ENCODE data around the gene SLC43A2. TPM values are rescaled to one million over a fixed set of nuclear protein-coding genes. Genes with fewer than 3 reads are reported as not detected.

The SLC43A2 gene
- total and polyA plus RNA-seq, 2 donors (not counting 3 experiments of a cell fraction or from before 2014, with no cell fraction given) = 41.7 to 52.0 TPM

DNA sequence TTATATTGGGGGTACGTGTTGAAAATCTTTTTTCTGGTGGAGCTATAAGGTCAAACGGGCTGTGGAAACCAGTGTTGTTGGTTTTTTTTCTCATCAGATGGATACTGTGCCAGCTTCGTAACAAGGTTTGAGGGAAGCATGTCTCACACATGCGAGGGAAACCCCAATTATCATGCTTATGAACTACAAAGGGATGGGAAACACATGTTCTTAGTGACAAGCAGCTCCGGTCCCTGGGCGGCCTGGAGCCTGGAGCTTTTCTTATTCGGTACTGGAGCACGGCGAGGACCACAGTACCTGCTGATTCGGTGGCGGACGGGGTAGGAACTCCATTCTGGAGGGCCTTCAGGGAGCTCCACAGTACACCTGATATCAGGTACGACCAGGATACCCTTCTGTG lies 12.5 kb downstream of the SLC43A2 start:
- dilution Hi-C loops (cut with MboI; ENCODE audit: extremely low pct_ligation_motif_present, low sequenced_read_pairs) (no loop called here), intact Hi-C loops (cut with micrococcal nuclease) (loop anchor here (2.0 kb wide), 1 partner anchor 25 kb away; no protein-coding TSS in a partner anchor)
- no peak for TF ChIP-seq MYC (IDR thresholded peaks at IDR 0.05; ENCODE audit: low read depth, low read length)
- TF ChIP-seq, protein P1, sequence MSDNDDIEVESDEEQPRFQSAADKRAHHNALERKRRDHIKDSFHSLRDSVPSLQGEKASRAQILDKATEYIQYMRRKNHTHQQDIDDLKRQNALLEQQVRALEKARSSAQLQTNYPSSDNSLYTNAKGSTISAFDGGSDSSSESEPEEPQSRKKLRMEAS (IDR thresholded peaks at IDR 0.05; ENCODE audit: insufficient read depth, insufficient read length) = no peak
- TF ChIP-seq JUN (IDR thresholded peaks at IDR 0.05; ENCODE audit: borderline replicate concordance, insufficient read depth, insufficient read length, low read depth) = no peak
- TF ChIP-seq EZH2 (IDR thresholded peaks at IDR 0.05; ENCODE audit: borderline replicate concordance, low read depth, low read length, severe bottlenecking) = no peak
- Histone ChIP-seq H4K20me1 (replicated peaks; ENCODE audit: control insufficient read depth, extremely low read depth, insufficient read depth, low read length) (no peaks in the 10 kb centered on the region), H3K9ac (replicated peaks; ENCODE audit: extremely low read depth, insufficient read depth, low read length) (no peak overlapping the region), H2AFZ (ENCODE audit: low read depth, low read length) (no peak overlapping the region), H3K27me3 (ENCODE audit: control insufficient read depth in 2 of 2, insufficient read depth in 2 of 2, low read length in 2 of 2) (no peaks in the 10 kb centered on the region), H3K4me3 (replicated peaks in 1 of 3; ENCODE audit: insufficient read depth in 1 of 3, low read depth in 1 of 3, low read length in 3 of 3) (no peak overlapping the region), H3K9me3 (replicated peaks; ENCODE audit: control insufficient read depth, insufficient read depth, low read length) (no peaks in the 10 kb centered on the region), H3K4me2 (ENCODE audit: insufficient read depth, low read length) (no peak overlapping the region), H3K9me1 (replicated peaks; ENCODE audit: control insufficient read depth, extremely low read depth, insufficient read depth, low read length) (no peaks in the 10 kb centered on the region), H3K36me3 (ENCODE audit: control insufficient read depth in 2 of 2, extremely low read depth in 1 of 2, insufficient read depth in 2 of 2, low read length in 2 of 2) (no peaks in the 10 kb centered on the region), H3K27ac (ENCODE audit: insufficient read depth, low read depth, low read length) (no peak overlapping the region), H3K79me2 (ENCODE audit: control insufficient read depth, insufficient read depth, low read length) (no peaks in the 10 kb centered on the region), H3K4me1 (ENCODE audit: control insufficient read depth, extremely low read depth, insufficient read depth, low read length) (peaks cover 26% of the 10 kb centered on the region)
- ChIA-PET POLR2A (interaction anchor here (0.5 kb wide), 1 partner anchor 614 kb away, joined by 3 read pairs; no protein-coding TSS in a partner anchor), CTCF (interaction anchor here (0.9 to 5.7 kb wide), 3 partner anchors 14 to 356 kb away, joined by 3 to 100 read pairs (median 7); no protein-coding TSS in a partner anchor)
- BruUV-seq (replicated peaks) = no TSS peak
- DNase-seq (ENCODE audit: low read depth, low spot score) = no peak
- FAIRE-seq = no peak

DNA sequence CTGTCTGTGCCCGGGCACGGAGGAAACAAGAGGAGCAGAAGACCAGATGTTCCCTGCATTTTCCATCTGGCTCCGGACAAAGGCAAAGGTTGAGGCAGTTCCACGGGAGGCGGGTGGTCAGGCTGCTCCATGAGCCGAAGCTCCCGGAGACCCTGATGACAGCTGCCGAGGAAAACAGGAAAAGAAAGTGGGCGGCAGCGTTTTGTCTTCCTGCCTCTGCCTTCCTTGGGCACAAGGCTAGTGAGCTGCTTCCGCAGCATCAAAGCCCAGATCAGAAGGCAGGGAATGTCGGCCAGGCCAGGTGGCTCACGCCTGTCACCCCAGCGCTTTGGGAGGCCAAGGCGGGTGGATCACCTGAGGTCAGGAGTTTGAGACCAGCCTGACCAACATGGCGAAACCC lies 16.2 kb downstream of the SLC43A2 start:
- no peaks in the 10 kb centered on the region for H3K9me1 ChIP-seq (replicated peaks; ENCODE audit: control insufficient read depth, extremely low read depth, insufficient read depth, low read length)
- H4K20me1 ChIP-seq (replicated peaks; ENCODE audit: control insufficient read depth, extremely low read depth, insufficient read depth, low read length) = no peaks in the 10 kb centered on the region
- dilution Hi-C loops (cut with MboI; ENCODE audit: extremely low pct_ligation_motif_present, low sequenced_read_pairs) = no loop called here
- H3K36me3 ChIP-seq (ENCODE audit: control insufficient read depth in 2 of 2, extremely low read depth in 1 of 2, insufficient read depth in 2 of 2, low read length in 2 of 2) = no peaks in the 10 kb centered on the region
- intact Hi-C loops (cut with micrococcal nuclease) = loop anchor here (2.0 kb wide), 1 partner anchor 16 kb away; the partner anchor contains the start of gene SLC43A2
- DNase-seq (ENCODE audit: low read depth, low spot score) = peak; percentile 72
- H2AFZ ChIP-seq (ENCODE audit: low read depth, low read length) = peak overlapping the region; percentile 4
- H3K79me2 ChIP-seq (ENCODE audit: control insufficient read depth, insufficient read depth, low read length) = no peaks in the 10 kb centered on the region
- ChIA-PET CTCF (interaction anchor here (0.5 to 1.6 kb wide), 4 partner anchors 9 to 240 kb away, joined by 3 to 10 read pairs (median 3); no protein-coding TSS in a partner anchor), POLR2A (no interaction called here)
- no peak overlapping the region for H3K9ac ChIP-seq (replicated peaks; ENCODE audit: extremely low read depth, insufficient read depth, low read length)
- TF ChIP-seq POLR2AphosphoS5 (IDR thresholded peaks at IDR 0.05; ENCODE audit: insufficient read depth, low read depth, low read length) = no peak
- TF ChIP-seq, protein P2, sequence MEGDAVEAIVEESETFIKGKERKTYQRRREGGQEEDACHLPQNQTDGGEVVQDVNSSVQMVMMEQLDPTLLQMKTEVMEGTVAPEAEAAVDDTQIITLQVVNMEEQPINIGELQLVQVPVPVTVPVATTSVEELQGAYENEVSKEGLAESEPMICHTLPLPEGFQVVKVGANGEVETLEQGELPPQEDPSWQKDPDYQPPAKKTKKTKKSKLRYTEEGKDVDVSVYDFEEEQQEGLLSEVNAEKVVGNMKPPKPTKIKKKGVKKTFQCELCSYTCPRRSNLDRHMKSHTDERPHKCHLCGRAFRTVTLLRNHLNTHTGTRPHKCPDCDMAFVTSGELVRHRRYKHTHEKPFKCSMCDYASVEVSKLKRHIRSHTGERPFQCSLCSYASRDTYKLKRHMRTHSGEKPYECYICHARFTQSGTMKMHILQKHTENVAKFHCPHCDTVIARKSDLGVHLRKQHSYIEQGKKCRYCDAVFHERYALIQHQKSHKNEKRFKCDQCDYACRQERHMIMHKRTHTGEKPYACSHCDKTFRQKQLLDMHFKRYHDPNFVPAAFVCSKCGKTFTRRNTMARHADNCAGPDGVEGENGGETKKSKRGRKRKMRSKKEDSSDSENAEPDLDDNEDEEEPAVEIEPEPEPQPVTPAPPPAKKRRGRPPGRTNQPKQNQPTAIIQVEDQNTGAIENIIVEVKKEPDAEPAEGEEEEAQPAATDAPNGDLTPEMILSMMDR (IDR thresholded peaks at IDR 0.05; ENCODE audit: extremely low read depth in 1 of 2, insufficient read depth in 1 of 2, low read depth in 1 of 2, low read length in 2 of 2) = no peak
- TF ChIP-seq POLR2A (IDR thresholded peaks at IDR 0.05; ENCODE audit: low read depth, low read length) = no peak
- no peak for TF ChIP-seq FOS (IDR thresholded peaks at IDR 0.05; ENCODE audit: borderline replicate concordance, insufficient read depth, low read length)
- no peak for TF ChIP-seq MYC (IDR thresholded peaks at IDR 0.05; ENCODE audit: low read depth, low read length)
- no peak for TF ChIP-seq JUN (IDR thresholded peaks at IDR 0.05; ENCODE audit: borderline replicate concordance, insufficient read depth, insufficient read length, low read depth)
- no peak for TF ChIP-seq GATA2 (IDR thresholded peaks at IDR 0.05; ENCODE audit: insufficient read depth, insufficient read length, low read depth, low read length)
- no peak for TF ChIP-seq EZH2 (IDR thresholded peaks at IDR 0.05; ENCODE audit: borderline replicate concordance, low read depth, low read length, severe bottlenecking)
- H3K27ac ChIP-seq (ENCODE audit: insufficient read depth, low read depth, low read length) = no peak overlapping the region
- H3K4me3 ChIP-seq (replicated peaks in 1 of 3; ENCODE audit: insufficient read depth in 1 of 3, low read depth in 1 of 3, low read length in 3 of 3) = no peak overlapping the region
- BruUV-seq (replicated peaks) = no TSS peak
- H3K4me2 ChIP-seq (ENCODE audit: insufficient read depth, low read length) = no peak overlapping the region
- H3K27me3 ChIP-seq (ENCODE audit: control insufficient read depth in 2 of 2, insufficient read depth in 2 of 2, low read length in 2 of 2) = no peaks in the 10 kb centered on the region
- H3K9me3 ChIP-seq (replicated peaks; ENCODE audit: control insufficient read depth, insufficient read depth, low read length) = no peaks in the 10 kb centered on the region
- H3K4me1 ChIP-seq (ENCODE audit: control insufficient read depth, extremely low read depth, insufficient read depth, low read length) = peaks cover 15% of the 10 kb centered on the region
- peak; percentile 80 for FAIRE-seq

Measured in endothelial cell of umbilical vein (primary cell).